CD4-positive, alpha-beta T cell (primary cell): ENCODE results near the gene PTPRCAP. TPM values are rescaled to one million over a fixed set of nuclear protein-coding genes. Genes with fewer than 3 reads are reported as not detected.

Experiments
- ATAC-seq: fragments of 200-7000 bp; cut with Tn5 transposase; one replicate; pipeline ENCODE4 v1.10.0; 2022; ENCODE audit warnings: mild to moderate bottlenecking; ENCODE audit not compliant: poor library complexity
- CTCF ChIA-PET: fragments of 350-600 bp; sonication (Branson Sonifier 250); formaldehyde crosslinking; loops from one replicate; lab custom pipeline; 2021; ENCODE audit warnings: antibody characterized with exemption, inconsistent platforms; lab: Charles Lee
- POLR2A ChIA-PET: fragments of 350-600 bp; sonication (Branson Sonifier 250); formaldehyde crosslinking; loops from one replicate; lab custom pipeline; 2021; ENCODE audit warnings: antibody characterized with exemption, inconsistent platforms; lab: Charles Lee
- DNase-seq, 14 experiments: peaks; one replicate each; pipeline ENCODE4 v3.0.0-alpha.2; 2013 to 2020; ENCODE audit warnings: mixed read lengths in 2 of 14
- H3K27ac ChIP-seq, 2 donors: one replicate each; pipeline versions ENCODE4 v1.5.1 to v1.7.0; 2013; ENCODE audit warnings: low read length in 2 of 2, low read depth in 1 of 2, mild to moderate bottlenecking in 1 of 2
- H3K27me3 ChIP-seq, 2 experiments: 1 replicate in 1 of 2; 2 replicates in 1 of 2; pipeline versions ENCODE4 v1.6.1 to v1.7.0; 2013; ENCODE audit warnings: low read length in 2 of 2, control low read depth in 1 of 2, mild to moderate bottlenecking in 1 of 2, moderate library complexity in 1 of 2; ENCODE audit not compliant: insufficient read depth in 2 of 2, control insufficient read depth in 1 of 2
- H3K36me3 ChIP-seq: one replicate; pipeline ENCODE4 v1.6.1; 2013; ENCODE audit warnings: low read length, control low read depth; ENCODE audit not compliant: insufficient read depth
- H3K4me1 ChIP-seq: one replicate; pipeline ENCODE4 v1.6.1; 2013; ENCODE audit warnings: low read length, control low read depth; ENCODE audit not compliant: insufficient read depth
- H3K4me3 ChIP-seq: one replicate; pipeline ENCODE4 v1.5.1; 2013; ENCODE audit warnings: mild to moderate bottlenecking, low read length, moderate library complexity
- H3K9me3 ChIP-seq, 2 experiments: 1 replicate in 1 of 2; 2 replicates in 1 of 2; pipeline versions ENCODE4 v1.6.1 to v1.7.0; 2013; ENCODE audit warnings: low read length in 2 of 2, mild to moderate bottlenecking in 2 of 2, control low read depth in 1 of 2, moderate library complexity in 1 of 2; ENCODE audit not compliant: control insufficient read depth in 1 of 2, insufficient read depth in 1 of 2
- H3K27ac Mint-ChIP-seq: one replicate; pipeline ENCODE4 v1.8.0; 2020; ENCODE audit warnings: mixed read lengths
- H3K27me3 Mint-ChIP-seq: one replicate; pipeline ENCODE4 v1.8.0; 2021; ENCODE audit warnings: mixed read lengths
- H3K36me3 Mint-ChIP-seq: one replicate; pipeline ENCODE4 v1.8.0; 2021; ENCODE audit warnings: low read depth, mixed read lengths
- H3K4me1 Mint-ChIP-seq: one replicate; pipeline ENCODE4 v1.8.0; 2021; ENCODE audit warnings: low read depth, mixed read lengths
- H3K4me3 Mint-ChIP-seq: one replicate; pipeline ENCODE4 v1.8.0; 2020; ENCODE audit warnings: mild to moderate bottlenecking, mixed read lengths
- H3K9me3 Mint-ChIP-seq: one replicate; pipeline ENCODE4 v1.8.0; 2020; ENCODE audit warnings: mixed read lengths
- intact Hi-C, 2 experiments: fragments of 100-400 bp; cut with DNase I in 1 of 2; cut with micrococcal nuclease in 1 of 2; formaldehyde crosslinking; loops; one replicate each; pipeline versions ENCODE4 v1.15.1 to v1.9.0; 2023 to 2025; cut with DNase I, micrococcal nuclease
- total RNA-seq, 174 experiments: library from RNA in 2 of 174; stranded (reverse) in 2 of 174; gene quantifications; one replicate each; pipeline ENCODE4 v1.2.3 and lab custom pipeline; 2021 to 2026
- TF ChIP-seq, protein P1 (sequence below): fragments of 200-600 bp; IDR thresholded peaks from one replicate; pipeline ENCODE4 v1.8.0; 2022; ENCODE audit warnings: antibody characterized with exemption, mild to moderate bottlenecking

The PTPRCAP gene
- total RNA-seq, 2 experiments from 2014 or later = 129 to 134 TPM

DNA sequence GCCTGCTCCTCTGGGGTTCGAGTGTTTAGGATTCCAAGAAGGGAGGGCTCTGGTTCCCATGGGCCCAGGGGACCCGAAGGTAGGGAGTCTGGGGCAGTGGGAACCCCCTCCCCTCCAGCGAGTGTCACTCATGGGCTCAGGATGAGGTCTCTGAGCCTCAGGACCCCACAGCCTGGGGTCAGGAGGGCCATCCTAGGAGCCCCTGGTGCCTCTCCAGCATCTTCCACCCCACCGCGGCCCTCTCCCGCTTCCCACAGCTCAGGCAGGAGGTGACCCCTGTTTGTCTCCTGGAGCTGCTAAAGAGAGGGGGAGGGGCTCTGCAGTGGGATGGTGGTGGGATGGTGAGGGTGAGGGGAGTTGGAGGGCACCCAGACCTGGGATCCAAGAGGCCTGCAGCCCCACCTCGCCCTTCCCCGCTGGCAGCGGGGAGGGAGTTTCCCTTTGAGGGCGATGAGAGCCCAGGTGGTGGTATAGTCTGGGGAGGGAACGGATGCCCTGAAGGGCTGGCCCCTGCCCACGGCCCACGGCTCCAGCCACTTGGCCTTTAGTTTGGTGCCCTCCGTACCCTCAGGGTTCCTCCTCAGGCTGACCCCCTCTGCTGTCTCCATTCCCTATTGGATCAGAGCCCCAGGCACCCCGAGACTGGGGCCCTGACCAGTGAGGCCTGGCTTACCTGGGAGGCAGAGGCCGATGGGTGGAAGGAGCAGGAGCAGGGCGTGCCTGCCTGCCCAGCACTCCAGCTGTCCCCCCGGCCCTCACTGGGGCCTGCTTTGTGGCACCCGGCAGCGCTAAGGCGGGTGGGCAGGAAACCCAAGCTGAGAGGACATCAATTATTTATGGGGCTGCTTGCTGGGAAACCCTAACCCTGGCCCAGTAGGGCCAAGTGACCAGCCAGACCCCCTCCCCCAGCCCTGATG is 16.6 kb upstream of the PTPRCAP start:
- ATAC-seq = no peak
- Mint-ChIP-seq H3K27ac (no peak overlapping the region), H3K27me3 (no peaks in the 10 kb centered on the region), H3K9me3 (no peaks in the 10 kb centered on the region), H3K4me1 (peaks cover 12% of the 10 kb centered on the region), H3K4me3 (no peak overlapping the region), H3K36me3 (no peaks in the 10 kb centered on the region)
- ChIA-PET POLR2A (interaction anchor here (0.9 to 16.8 kb wide), 2 partner anchors 15 to 43 kb away, joined by 4 to 110 read pairs; partner anchors contain the start of gene PTPRCAP), CTCF (no interaction called here)
- Histone ChIP-seq H3K4me1 (peaks cover 33% of the 10 kb centered on the region), H3K27me3 (no peaks in the 10 kb centered on the region), H3K36me3 (no peaks in the 10 kb centered on the region), H3K4me3 (no peak overlapping the region), H3K27ac (no peak overlapping the region), H3K9me3 (no peaks in the 10 kb centered on the region)
- intact Hi-C loops = no loop called here
- TF ChIP-seq, protein P1, sequence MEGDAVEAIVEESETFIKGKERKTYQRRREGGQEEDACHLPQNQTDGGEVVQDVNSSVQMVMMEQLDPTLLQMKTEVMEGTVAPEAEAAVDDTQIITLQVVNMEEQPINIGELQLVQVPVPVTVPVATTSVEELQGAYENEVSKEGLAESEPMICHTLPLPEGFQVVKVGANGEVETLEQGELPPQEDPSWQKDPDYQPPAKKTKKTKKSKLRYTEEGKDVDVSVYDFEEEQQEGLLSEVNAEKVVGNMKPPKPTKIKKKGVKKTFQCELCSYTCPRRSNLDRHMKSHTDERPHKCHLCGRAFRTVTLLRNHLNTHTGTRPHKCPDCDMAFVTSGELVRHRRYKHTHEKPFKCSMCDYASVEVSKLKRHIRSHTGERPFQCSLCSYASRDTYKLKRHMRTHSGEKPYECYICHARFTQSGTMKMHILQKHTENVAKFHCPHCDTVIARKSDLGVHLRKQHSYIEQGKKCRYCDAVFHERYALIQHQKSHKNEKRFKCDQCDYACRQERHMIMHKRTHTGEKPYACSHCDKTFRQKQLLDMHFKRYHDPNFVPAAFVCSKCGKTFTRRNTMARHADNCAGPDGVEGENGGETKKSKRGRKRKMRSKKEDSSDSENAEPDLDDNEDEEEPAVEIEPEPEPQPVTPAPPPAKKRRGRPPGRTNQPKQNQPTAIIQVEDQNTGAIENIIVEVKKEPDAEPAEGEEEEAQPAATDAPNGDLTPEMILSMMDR = no peak
- DNase-seq = no peak

DNA sequence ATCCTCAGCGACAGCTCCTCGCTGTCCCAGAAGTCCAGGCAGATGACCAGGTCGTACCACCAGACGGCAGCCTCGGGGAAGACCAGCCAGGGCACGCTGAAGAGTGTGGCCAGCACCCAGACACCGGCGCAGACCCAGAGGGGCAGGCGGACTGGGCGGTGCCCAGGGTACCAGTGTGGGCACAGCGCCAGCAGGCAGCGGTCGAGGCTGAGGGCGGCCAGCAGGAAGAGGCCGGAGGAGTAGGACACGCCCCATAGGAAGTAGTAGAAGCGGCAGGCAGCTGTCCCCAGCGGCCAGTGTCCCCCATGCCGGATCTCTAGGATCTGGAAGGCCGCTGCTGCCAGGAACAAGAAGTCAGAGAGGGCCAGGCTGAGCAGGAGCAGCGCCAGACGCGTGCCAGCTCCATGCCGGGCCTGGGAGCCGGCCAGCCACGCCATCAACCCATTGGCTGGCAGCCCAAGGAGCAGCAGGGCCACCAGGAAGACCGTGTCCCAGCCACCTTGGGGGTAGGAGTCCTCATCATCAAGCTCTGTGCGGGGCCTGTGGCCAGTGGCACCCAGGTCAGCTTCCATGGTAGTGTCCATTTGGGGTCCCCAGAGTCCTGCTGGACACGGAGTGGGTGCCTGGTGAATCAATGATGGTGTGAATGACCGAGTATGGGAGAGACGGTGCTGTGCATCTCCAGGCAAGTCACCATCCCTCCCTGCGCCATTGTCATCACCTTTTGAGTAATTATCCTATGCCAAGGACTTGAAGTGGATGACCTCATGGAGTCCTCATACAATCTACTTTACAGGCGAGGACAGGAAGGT is 14.9 kb upstream of the PTPRCAP start, which contains the start of gene GPR152:
GPR152 (minus strand) TSS at position 589 of the 812 bp plus-strand sequence; CDS start at position 584, 5 bp downstream.
- H3K9me3 Mint-ChIP-seq = no peaks in the 10 kb centered on the region
- peaks cover 48% of the 10 kb centered on the region for H3K4me1 ChIP-seq
- H3K27ac Mint-ChIP-seq = no peak within 1 kb of the TSS
- H3K27me3 Mint-ChIP-seq = no peaks in the 10 kb centered on the region
- H3K9me3 ChIP-seq = no peaks in the 10 kb centered on the region
- no peak within 1 kb of the TSS for H3K4me3 Mint-ChIP-seq
- ChIA-PET CTCF (no interaction called here), POLR2A (interaction anchor here (1.2 to 16.8 kb wide), 3 partner anchors 14 to 51 kb away, joined by 4 to 110 read pairs (median 6); partner anchors contain the start of genes PPP1CA and PTPRCAP)
- peak in 1 of 14 experiments; percentile 12 for DNase-seq
- H3K27me3 ChIP-seq = no peaks in the 10 kb centered on the region
- intact Hi-C loops = no loop called here
- no peak within 1 kb of the TSS for H3K27ac ChIP-seq
- no peaks in the 10 kb centered on the region for H3K36me3 ChIP-seq
- H3K36me3 Mint-ChIP-seq = no peaks in the 10 kb centered on the region
- H3K4me3 ChIP-seq = no peak within 1 kb of the TSS
- ATAC-seq = no peak
- H3K4me1 Mint-ChIP-seq = peaks cover 24% of the 10 kb centered on the region
- TF ChIP-seq, protein P1 = no peak

DNA sequence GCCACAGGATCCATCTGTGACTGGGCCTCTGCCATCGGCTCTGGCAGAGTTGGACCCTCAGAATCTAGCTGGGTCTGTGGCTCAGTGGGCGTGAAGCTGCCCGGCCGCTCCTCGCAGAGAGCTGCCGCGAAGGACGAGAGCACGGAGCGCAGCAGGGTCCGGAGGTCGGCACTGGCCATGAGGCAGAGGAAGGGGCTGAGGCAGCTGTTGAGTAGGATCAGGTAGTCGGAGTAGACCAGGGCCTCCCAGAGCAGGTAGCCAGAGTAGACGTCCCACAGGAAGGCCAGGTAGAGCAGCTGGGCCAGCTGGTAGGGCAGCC is 14.1 kb upstream of the PTPRCAP start:
- Mint-ChIP-seq H3K4me3 (no peak overlapping the region), H3K4me1 (peaks cover 29% of the 10 kb centered on the region), H3K27me3 (no peaks in the 10 kb centered on the region), H3K27ac (no peak overlapping the region), H3K9me3 (no peaks in the 10 kb centered on the region), H3K36me3 (no peaks in the 10 kb centered on the region)
- Histone ChIP-seq H3K27me3 (no peaks in the 10 kb centered on the region), H3K9me3 (no peaks in the 10 kb centered on the region), H3K4me3 (no peak overlapping the region), H3K36me3 (no peaks in the 10 kb centered on the region), H3K4me1 (peaks cover 56% of the 10 kb centered on the region), H3K27ac (no peak overlapping the region)
- TF ChIP-seq, protein P1 = no peak
- DNase-seq (no peak), ATAC-seq (no peak)
- intact Hi-C loops = no loop called here
- ChIA-PET CTCF (interaction anchor here (1.7 kb wide), 1 partner anchor 17 kb away, joined by 3 read pairs; no protein-coding TSS in a partner anchor), POLR2A (interaction anchor here (1.0 to 16.8 kb wide), 4 partner anchors 10 to 50 kb away, joined by 3 to 110 read pairs (median 5); partner anchors contain the start of genes PPP1CA and PTPRCAP)
